ENCODE data around the gene TAOK1.
A peak's percentile ranks its signal among the peaks of the same experiment; 100 is the strongest.

The TAOK1 gene

DNA sequence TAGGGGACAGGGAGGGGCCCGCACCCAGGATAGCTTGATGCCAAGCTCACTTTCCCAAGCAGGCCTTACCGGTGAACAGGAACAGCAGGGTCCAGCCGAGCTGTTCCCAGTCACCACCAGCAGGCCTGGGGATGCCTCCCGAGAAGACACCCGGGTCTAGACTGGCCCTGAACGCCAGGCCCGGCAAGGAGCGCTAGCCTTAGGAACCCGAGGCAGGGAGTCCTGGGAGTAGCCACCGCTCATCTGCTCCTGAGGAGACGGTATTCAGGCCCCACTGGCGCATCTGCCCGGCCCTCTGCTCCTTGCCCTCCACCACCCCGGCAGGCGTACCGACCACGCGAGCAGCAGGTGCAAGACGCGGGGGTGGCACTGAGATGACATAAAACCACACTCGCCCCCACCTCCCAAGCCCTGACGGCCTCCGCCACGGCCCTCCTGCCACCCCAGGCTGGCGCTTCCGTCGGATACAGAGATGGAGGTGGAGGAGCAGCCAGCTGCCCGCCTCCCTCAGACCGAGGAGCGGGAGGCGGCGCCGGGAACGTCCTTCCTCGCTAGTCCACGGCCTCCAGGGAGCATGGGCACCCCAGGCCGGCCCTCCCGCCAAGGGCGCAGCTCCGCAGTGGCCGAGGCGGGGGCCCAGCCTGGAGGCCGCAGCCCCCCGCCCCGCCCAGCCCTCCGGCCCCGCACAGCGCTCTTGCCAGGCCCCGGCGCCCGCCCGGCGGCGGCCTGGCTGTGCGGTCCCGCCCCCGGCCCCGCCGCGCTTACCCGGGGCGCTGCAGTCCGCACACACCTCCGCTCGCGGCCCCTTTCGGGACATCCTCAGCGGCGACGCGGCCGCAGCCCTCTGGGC lies 198.6 kb downstream of the TAOK1 start:
- FAIRE-seq (no peak), DNase-seq (ENCODE audit: insufficient read length, low spot score) (peak; percentile 35)
- no peak for TF ChIP-seq POLR2A (IDR thresholded peaks at IDR 0.05; ENCODE audit: low read depth, low read length)

DNA sequence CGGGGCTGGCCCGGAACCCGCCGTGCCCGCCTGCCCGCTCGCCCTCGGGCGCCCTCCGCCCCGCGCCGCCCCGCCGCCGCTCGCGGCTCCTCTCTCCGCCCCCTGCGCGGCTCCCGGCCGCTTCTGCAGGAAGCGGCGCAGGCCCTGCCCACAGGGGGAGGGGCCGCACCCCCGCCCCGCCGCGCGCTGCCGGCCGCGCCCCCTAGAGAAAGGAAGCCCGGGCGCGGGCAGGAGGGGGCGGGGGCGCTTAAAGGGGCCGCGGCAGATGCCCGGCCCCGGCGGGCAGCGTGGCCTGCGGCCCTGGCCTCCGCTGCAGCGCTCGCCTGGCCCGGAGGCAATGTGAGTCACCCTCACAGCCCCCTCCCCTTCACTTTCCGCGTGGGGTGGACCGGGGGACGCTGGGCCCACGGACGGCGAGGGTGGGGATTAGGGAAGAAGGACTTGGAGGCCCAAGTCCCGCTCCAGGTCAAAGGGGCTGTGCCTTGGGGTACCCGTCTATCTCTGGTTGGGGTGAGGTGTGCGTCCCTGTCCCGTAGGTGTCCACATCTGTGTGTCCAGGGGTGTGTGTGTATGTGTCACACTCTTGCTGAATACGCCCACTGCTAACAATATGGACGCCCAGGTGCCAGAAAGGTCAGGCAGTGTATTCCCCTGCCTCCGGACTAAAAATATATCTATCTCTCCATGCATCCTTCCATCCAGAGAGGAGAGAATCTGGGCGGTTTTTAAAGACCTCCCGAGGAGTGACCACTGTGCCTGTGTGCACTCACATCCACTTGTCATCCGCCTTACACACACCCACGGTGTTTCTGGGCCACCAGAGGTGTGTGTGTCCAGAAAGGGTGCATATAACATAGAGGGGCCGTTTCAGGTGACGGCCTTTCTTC lies 199.6 kb downstream of the TAOK1 start, which contains the start of gene GIT1:
TSS of gene GIT1 (minus strand) at position 125 of the 887 bp plus-strand sequence. CDS start 270 bp downstream, outside the sequence.
- DNase-seq (ENCODE audit: insufficient read length, low spot score) (peak; percentile 79), FAIRE-seq (no peak)
- peak; percentile 80 for TF ChIP-seq POLR2A (IDR thresholded peaks at IDR 0.05; ENCODE audit: low read depth, low read length)

DNA sequence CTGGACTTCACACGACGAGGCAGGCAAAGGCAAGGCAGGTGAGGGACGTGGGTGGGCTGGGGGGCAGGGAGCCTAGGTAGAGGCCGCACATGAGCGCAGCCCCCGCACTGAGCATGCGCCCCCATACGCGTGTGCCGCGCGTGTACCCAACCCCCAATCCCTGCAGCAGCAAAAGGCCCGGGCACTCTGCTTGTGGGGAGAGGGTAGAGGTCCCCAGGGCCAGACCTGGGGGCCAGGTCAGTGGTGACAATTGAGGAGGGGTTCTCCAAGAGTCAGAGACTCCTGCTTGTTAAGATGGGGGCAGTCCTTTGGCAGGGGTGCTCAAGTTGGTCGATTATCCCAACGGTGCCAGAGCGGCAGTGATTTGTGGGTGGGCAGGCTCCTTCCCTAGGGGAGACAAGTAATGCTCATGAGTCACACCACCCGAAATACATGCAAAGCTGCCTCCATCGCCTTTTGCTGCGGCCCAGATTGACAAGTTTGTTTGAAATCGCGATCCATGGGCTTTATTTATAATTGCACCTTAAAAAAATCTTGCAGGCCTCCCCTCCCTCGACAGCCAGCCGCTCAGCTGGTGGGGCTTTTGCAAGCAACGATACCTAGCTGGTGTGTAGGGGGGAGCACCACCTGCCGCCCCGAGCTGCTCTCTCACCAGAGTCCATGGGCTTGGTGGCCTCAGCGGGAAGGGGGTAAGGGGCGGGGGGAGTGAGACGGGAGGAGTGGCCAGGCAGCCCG lies 200.4 kb downstream of the TAOK1 start:
- DNase-seq (ENCODE audit: insufficient read length, low spot score) = peak; percentile 42
- no peak for TF ChIP-seq POLR2A (IDR thresholded peaks at IDR 0.05; ENCODE audit: low read depth, low read length)
- FAIRE-seq = no peak

DNA sequence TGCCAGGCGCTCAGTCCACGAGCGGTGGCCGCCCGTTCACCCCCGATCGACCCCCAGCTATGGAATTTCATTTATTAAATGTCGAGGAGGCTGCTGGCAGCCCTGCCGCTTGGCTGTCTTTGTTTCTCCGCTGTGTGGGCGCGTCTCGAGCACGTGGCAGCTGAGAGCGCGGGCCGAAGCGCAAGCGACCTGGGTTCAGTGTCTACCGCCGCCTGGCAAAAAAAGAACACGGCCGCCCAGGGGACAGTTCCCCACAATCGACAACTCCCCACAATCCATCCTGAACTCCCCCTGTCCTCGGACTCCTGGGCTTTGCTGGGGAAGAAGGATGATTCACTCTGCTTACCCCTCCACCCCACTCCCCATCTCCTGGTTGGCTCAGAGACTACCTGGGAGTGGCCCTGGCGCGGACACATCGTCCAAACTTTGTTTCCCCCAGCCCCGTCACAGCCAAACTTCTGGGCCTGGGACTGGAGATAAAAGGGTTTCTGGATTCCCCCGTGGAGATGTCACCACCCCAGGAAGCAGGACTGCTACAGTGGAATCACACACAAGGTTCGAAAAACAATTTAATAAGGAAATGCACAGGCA lies 201.1 kb downstream of the TAOK1 start:
- TF ChIP-seq POLR2A (IDR thresholded peaks at IDR 0.05; ENCODE audit: low read depth, low read length) = no peak
- DNase-seq (ENCODE audit: insufficient read length, low spot score) (peak; percentile 50), FAIRE-seq (no peak)

DNA sequence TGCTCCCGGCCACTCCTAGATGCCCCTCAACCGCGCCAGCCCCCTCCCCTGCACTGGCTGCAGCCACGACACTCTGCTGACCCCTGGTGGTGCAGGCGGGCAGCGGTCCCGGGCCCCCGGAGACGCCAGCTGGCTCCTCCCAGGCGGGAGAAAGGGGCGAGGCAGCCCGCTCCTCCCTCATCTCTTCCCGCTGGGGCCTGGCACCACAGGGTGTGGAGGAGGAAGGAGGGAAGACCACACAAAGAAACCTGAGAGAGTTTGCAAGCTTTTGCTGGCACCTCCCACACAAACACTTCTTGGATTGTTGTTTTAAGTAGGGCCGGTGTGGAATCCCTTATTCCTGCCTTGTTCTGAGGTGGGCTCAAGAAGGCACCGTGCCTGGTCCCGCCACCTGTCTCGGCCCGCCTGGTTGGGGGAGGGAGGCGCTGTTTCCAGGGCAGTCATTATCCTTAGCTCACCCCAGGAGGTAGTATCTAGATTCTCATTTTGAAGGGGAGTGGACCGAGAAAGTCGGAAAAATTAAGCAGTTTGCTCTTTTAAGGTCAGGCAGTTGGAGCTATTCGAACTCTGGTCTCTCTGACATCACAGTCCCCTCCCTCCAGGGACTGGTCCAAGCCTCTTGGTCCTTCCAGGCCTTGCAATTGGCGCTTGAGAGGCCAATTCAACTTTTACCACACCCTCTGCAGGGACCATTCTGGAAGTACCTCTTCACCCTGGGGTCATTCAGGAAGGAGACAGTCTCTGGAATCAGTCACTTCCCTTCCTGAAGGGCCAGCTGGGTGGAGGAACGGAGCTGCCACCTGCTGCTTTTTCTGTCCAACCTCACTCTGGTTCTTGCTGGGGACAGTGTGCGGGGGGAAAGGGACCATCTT lies 201.8 kb downstream of the TAOK1 start:
- peak; percentile 83 for DNase-seq (ENCODE audit: insufficient read length, low spot score)
- no peak for FAIRE-seq
- no peak for TF ChIP-seq POLR2A (IDR thresholded peaks at IDR 0.05; ENCODE audit: low read depth, low read length)

DNA sequence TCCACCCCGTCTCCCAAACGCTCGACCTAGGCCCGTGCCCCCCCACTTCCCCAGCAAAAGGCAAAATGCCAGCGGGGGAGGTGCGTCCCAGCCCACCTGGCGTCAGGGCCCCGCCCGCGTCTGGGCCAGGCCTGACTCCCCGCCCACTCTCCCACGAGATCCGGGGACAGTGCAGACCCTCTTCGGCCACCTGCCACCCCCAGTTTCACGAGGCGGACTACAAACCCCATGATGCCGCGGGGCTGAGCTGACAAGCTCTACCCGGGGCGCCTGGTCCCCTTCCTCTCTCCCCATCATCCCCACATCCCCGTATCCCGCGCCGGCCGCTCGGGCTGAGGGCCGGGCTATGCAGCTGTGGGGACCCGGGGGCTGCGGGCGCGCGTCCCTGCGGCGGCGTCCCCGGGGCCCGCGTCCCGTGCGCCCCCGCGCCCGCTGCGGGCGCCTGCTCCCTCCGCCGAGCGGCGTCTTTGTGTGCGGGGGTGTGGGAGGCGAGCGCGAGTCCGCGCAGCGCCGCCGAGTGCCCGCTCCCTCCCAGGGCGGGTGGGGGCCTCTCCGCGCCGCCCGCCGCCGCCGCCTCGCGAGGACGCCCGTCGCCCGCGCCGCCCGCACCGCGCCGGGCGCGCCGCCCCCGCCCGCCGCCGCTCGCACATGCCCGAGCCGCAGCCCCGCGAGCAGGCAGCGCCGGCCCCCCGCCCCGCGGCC lies 202.8 kb downstream of the TAOK1 start, which contains the start of gene ANKRD13B:
TSS of gene ANKRD13B (plus strand) at position 283 of the 702 bp plus-strand sequence. CDS start 490 bp downstream, outside the sequence.
- FAIRE-seq = no peak
- TF ChIP-seq POLR2A (IDR thresholded peaks at IDR 0.05; ENCODE audit: low read depth, low read length) = no peak
- no peak for DNase-seq (ENCODE audit: insufficient read length, low spot score)

DNA sequence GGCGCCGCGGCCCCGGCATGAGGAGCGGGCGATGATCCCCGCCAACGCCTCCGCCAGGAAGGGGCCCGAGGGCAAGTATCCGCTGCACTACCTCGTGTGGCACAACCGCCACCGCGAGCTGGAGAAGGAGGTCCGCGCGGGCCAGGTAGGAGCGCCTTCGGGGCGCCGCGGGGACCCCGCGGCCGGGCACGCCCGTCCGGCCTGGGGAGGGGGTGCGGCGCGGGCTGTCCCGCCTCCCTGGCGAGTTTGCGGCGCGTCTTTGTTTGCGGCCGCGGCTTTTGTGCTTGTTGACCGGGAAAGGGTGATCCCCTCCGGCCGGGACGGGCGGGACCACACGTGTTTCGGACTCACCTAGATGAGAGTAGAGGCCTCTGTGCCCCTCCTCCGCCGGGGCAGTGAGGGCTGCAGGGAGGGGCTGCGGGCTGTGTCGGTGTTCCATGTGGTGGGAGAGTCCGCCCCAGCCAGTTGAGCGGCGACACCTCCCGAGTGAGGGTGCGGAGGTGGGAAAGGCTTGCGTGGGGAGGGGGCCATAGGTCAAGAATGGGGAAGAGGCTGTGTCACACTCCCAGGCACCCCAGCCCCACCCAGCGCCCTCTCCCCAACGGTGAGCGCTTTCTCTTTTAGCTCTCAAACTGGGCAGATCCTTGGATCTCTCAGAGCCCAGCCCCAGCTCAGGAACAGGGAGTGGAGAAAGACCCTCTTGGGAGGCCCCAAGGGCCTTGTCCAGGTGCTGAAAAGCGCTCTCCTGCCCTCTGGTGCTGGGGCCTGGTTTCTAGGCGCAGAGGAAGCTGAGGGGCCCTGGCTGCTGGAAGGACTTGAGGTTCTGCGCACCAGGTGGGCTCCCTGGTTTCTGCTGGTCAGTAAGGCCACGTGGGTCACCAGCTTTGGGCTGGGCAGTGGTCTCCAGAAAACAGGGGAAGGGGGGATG lies 203.7 kb downstream of the TAOK1 start:
- TF ChIP-seq POLR2A (IDR thresholded peaks at IDR 0.05; ENCODE audit: low read depth, low read length) = no peak
- FAIRE-seq (no peak), DNase-seq (ENCODE audit: insufficient read length, low spot score) (no peak)

DNA sequence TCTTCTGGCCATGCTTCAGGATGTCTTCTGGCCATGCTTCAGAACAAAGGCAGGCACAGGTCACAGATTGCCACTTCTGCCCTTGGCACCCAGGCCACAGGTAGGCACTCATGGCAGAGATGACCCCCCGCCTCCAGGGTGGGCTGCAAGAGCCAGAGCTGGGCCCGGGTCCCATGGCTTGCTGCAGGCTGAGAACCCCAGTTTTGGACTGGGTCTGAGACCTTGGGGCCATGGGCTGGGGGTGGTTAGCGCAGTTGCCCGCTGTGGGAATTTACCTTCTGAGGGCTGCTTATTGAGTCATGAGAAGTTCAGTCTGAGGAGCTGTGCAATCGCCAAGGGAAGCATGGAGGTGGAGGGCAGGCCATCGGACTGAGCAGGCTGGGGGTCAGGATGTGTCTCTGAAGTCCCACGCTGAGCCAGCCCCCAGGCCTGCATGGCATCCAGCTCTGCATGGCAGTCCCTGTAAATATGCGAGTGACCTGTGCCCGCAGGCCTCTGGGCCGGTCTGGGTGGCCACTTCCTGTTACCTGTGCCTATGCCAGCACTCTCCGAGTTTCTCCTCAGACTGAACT lies 204.4 kb downstream of the TAOK1 start:
- DNase-seq (ENCODE audit: insufficient read length, low spot score) = no peak
- no peak for TF ChIP-seq POLR2A (IDR thresholded peaks at IDR 0.05; ENCODE audit: low read depth, low read length)
- no peak for FAIRE-seq

DNA sequence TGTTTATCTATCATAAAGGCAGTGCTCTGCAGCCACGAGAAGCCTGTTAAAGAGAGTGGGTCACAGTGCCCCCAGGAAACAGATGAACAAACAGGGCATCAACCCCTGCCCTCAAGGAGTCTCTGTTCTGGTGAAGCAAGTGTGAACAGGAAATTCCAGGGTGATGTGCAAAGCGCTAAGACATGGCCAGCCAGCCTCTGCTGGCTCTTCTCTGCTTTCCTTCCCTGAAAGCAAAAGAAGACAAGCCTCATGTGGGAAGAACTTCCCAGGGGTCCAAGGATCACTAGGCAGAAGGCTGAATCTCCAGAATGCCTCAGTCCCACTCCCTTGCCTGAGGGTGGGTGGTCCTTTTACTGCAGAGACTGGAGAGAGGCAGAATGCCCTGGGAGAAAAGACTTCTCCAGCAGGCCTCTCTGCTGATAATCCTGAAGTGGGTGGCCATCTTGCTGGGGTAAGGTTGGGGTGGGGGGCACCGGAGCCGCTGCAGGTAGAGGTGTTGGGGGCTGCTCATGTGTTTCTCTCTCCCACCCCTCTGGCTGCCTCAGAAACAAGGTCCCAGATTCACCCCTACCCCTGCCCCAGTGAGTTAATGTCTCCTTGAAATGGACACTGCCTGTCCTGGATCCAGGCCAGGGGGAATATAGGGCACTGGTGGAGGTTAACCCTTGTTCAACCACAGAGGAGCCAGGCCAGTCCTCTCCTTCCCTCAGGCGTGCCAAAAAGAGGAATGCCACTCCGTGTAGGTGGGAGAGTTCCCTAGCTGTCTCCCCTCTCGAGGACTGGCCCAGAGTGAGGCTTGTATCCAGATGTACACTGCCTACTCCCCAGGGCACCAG lies 205.2 kb downstream of the TAOK1 start:
- TF ChIP-seq POLR2A (IDR thresholded peaks at IDR 0.05; ENCODE audit: low read depth, low read length) = no peak
- DNase-seq (ENCODE audit: insufficient read length, low spot score) (no peak), FAIRE-seq (no peak)

Measured in H54 (cell line).